Right lobe of liver (tissue), 4 donors: ENCODE data around the gene SNHG17.

Source experiments
- POLR2A ChIP-seq: fragments of 450-650 bp; IDR thresholded peaks from one replicate; pipeline ENCODE4 v1.6.1; 2017; ENCODE audit warnings: antibody characterized with exemption, mild to moderate bottlenecking
- TF ChIP-seq, protein P1 (sequence below), 4 donors: fragments of 200-600 bp in 3 of 4; fragments of 450-650 bp in 1 of 4; IDR thresholded peaks; one replicate each; pipeline versions ENCODE4 v1.5.1 to v1.8.0; 2016 to 2022; ENCODE audit warnings: antibody characterized with exemption in 4 of 4, mild to moderate bottlenecking in 2 of 4
- donor health status: DM: no; HTN: no; CAD: no.
- donor health status: DM: no; HTN: no; CAD: no.
- donor health status: DM: no; HTN: yes; CAD: no.

DNA sequence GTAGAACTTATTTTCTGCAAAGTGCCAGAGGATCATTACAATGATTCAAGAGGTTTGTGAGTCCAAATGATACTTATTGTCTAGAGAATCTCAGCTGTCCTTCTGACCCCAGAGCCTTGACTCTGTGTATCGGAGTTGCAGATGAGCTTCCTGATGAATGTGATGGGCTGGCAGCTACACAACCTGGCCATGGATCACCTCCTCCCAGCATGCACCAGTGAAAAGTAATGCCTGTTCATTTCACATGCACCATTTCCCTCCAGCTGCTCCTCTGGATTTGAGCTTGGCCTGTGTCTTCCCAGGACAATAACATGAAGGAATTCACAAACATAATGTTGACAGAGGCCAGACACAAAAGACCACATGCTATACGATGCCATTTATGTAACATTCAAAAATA is 30.0 kb downstream of the SNHG17 start:
- TF ChIP-seq, protein P1, sequence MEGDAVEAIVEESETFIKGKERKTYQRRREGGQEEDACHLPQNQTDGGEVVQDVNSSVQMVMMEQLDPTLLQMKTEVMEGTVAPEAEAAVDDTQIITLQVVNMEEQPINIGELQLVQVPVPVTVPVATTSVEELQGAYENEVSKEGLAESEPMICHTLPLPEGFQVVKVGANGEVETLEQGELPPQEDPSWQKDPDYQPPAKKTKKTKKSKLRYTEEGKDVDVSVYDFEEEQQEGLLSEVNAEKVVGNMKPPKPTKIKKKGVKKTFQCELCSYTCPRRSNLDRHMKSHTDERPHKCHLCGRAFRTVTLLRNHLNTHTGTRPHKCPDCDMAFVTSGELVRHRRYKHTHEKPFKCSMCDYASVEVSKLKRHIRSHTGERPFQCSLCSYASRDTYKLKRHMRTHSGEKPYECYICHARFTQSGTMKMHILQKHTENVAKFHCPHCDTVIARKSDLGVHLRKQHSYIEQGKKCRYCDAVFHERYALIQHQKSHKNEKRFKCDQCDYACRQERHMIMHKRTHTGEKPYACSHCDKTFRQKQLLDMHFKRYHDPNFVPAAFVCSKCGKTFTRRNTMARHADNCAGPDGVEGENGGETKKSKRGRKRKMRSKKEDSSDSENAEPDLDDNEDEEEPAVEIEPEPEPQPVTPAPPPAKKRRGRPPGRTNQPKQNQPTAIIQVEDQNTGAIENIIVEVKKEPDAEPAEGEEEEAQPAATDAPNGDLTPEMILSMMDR (IDR thresholded peaks at IDR 0.05) = no peak
- no peak for TF ChIP-seq POLR2A
